Testis (tissue), 3 donors: ENCODE results near the gene PRPF6. TPM values are rescaled to one million over a fixed set of nuclear protein-coding genes. Genes with fewer than 3 reads are reported as not detected.

ENCODE experiments used
- DNase-seq: peaks from one replicate; pipeline ENCODE4 v3.0.0-alpha.2; 2019
- H3K27ac ChIP-seq, 2 donors: fragments of 200-600 bp; sonication (generic); one replicate each; pipeline ENCODE4 v1.5.1; 2019
- H3K27me3 ChIP-seq: fragments of 200-600 bp; sonication (generic); one replicate; pipeline ENCODE4 v1.5.1; 2019
- H3K36me3 ChIP-seq: fragments of 200-600 bp; sonication (generic); one replicate; pipeline ENCODE4 v1.5.1; 2017; ENCODE audit warnings: low read depth; ENCODE audit errors: missing control alignments
- H3K4me1 ChIP-seq: fragments of 200-600 bp; sonication (generic); one replicate; pipeline ENCODE4 v1.5.1; 2019
- H3K4me3 ChIP-seq, 2 donors: fragments of 200-600 bp; sonication (generic); one replicate each; pipeline ENCODE4 v1.5.1; 2017 to 2019
- H3K9me3 ChIP-seq: fragments of 200-600 bp; sonication (generic); one replicate; pipeline ENCODE4 v1.5.1; 2017
- POLR2A ChIP-seq: fragments of 450-650 bp; IDR thresholded peaks from one replicate; pipeline ENCODE4 v1.6.1; 2017; ENCODE audit warnings: antibody characterized with exemption, mild to moderate bottlenecking, moderate library complexity
- WGBS, 2 donors: methylation state at CpG; one replicate each; pipeline ENCODE4 v1.1.5; 2018; 5-methylcytosine and 5-hydroxymethylcytosine counted together
- intact Hi-C: fragments of 100-400 bp; cut with DNase I; formaldehyde crosslinking; loops from one replicate; pipeline ENCODE4 v1.15.1; 2023; ENCODE audit warnings: low total_unique reads
- polyA plus RNA-seq: library from polyadenylated mRNA; stranded (reverse); fragments of 350-450 nt; fragmentation: Illumina TruSeq; extraction: RNeasy Lipid Tissue Mini Kit (QIAGEN cat#74804); gene quantifications from one replicate; pipeline ENCODE4 v1.2.3, GENCODE V29; 2014; ENCODE audit warnings: low read depth, low replicate concordance; ENCODE audit not compliant: insufficient read depth
- total RNA-seq, 2 donors: library from RNA; depleted of rRNA; stranded (reverse); fragments of >200 nt; gene quantifications; one replicate each; pipeline ENCODE4 v1.2.3, GENCODE V29; 2016
- TF ChIP-seq, protein P1 (sequence below), 3 experiments: fragments of 450-650 bp in 2 of 3; fragments of 200-600 bp in 1 of 3; sonication (generic) in 1 of 3; IDR thresholded peaks; one replicate each; pipeline ENCODE4 v1.5.1; 2016 to 2019; ENCODE audit warnings: antibody characterized with exemption in 3 of 3, mild to moderate bottlenecking in 2 of 3, moderate library complexity in 1 of 3

PRPF6 gene
- total and polyA plus RNA-seq, 3 donors from 2014 or later = 106 to 114 (median 107) TPM

DNA sequence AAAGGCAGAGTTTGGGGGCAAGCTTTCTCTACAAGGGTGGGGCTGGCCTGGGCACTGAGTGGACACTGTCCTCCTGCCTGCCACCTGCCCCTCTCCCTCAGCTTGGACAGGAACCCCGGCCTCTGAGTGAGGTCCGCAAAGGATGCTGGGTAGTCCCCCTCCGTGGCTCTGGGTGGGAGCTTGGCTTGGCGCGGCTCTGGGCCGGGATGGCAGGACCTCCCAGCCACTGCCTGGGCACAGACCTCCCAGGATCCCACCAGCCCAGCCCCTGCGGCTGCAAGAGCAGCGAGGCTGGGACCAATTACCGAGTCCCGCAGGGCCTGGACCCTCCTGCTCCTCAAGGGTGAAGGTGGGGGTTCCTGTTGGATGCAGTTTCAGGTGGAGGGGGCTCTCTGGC is 71.4 kb downstream of the PRPF6 start:
- intact Hi-C loops = no loop called here
- H3K36me3 ChIP-seq = no peaks in the 10 kb centered on the region
- no peaks in the 10 kb centered on the region for H3K27me3 ChIP-seq
- no peak overlapping the region for H3K27ac ChIP-seq
- DNase-seq = no peak
- H3K9me3 ChIP-seq = no peaks in the 10 kb centered on the region
- H3K4me3 ChIP-seq = no peak overlapping the region
- no peak for TF ChIP-seq POLR2A
- TF ChIP-seq, protein P1, sequence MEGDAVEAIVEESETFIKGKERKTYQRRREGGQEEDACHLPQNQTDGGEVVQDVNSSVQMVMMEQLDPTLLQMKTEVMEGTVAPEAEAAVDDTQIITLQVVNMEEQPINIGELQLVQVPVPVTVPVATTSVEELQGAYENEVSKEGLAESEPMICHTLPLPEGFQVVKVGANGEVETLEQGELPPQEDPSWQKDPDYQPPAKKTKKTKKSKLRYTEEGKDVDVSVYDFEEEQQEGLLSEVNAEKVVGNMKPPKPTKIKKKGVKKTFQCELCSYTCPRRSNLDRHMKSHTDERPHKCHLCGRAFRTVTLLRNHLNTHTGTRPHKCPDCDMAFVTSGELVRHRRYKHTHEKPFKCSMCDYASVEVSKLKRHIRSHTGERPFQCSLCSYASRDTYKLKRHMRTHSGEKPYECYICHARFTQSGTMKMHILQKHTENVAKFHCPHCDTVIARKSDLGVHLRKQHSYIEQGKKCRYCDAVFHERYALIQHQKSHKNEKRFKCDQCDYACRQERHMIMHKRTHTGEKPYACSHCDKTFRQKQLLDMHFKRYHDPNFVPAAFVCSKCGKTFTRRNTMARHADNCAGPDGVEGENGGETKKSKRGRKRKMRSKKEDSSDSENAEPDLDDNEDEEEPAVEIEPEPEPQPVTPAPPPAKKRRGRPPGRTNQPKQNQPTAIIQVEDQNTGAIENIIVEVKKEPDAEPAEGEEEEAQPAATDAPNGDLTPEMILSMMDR (IDR thresholded peaks at IDR 0.05) = no peak
- WGBS, 2 donors = 91 to 92% methylated on average over 2 to 10 of the region's 10 CpGs
- peaks cover 14% of the 10 kb centered on the region for H3K4me1 ChIP-seq

DNA sequence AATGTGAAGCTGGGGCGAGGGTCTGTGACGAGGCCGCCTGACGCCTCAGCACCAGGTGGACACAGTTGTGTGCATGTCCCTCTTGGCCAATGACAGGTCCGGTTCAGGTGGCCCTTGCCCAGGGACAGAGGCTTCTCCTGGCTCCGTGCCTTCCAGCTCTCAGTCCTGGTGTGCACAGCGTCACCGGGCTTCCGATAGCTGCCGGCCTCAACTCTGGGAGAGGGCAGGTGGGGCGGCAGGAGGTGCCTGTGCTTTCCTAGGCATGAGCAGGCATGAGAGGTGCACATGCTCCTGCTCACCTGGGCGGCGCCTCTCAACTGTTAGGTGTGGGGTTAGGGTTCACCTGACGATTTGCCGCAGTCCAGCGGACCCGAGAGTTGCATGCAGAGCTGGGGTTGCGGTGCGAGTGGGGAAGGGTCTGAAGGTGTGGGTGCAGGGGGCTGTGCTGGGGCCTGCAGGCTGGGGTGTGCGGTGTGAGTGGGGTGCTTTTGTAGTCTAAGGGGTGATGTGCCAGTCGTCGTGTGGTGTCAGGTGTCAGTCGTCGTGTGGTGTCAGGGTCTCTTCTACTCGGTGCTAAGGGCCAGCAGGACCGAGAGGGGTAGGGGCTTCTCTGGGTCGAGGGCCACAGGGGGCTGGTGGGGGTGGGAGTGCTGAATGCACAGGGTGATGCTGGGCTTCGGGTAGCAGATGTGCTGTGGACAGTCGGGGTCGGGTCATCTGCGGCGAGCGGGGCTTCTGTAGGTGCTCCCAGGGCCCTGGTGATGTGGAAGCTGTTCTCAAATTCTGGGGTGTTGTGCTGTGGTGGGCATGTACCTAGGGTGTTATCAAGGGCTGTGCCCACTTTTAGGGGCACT is 72.3 kb downstream of the PRPF6 start:
- no peak for DNase-seq
- H3K27me3 ChIP-seq = no peaks in the 10 kb centered on the region
- no peaks in the 10 kb centered on the region for H3K9me3 ChIP-seq
- no peak overlapping the region for H3K4me3 ChIP-seq
- intact Hi-C loops = no loop called here
- TF ChIP-seq POLR2A = no peak
- TF ChIP-seq, protein P1 (IDR thresholded peaks at IDR 0.05) = no peak
- H3K27ac ChIP-seq = no peak overlapping the region
- 71 to 80% methylated on average over 15 to 33 of the region's 33 CpGs for WGBS, 2 donors
- H3K4me1 ChIP-seq = peaks cover 12% of the 10 kb centered on the region
- H3K36me3 ChIP-seq = no peaks in the 10 kb centered on the region

- intact Hi-C loops = no loop called here
- TF ChIP-seq, protein P1 (IDR thresholded peaks at IDR 0.05) = no peak
- no peak for TF ChIP-seq POLR2A
- Histone ChIP-seq H3K27ac (peak overlapping the region in 1 of 2 donors; percentile 36), H3K4me3 (no peak overlapping the region), H3K27me3 (no peaks in the 10 kb centered on the region), H3K9me3 (no peaks in the 10 kb centered on the region), H3K36me3 (no peaks in the 10 kb centered on the region), H3K4me1 (peaks cover 12% of the 10 kb centered on the region)
- 36 to 66% methylated on average over 9 to 17 of the region's 17 CpGs for WGBS, 2 donors
- DNase-seq = no peak
These were observed 73.1 kb downstream of the PRPF6 start for GRCh38 chr20:64053841-64054661.

- Histone ChIP-seq H3K36me3 (no peaks in the 10 kb centered on the region), H3K27ac (peak overlapping the region in 1 of 2 donors; percentile 36), H3K4me3 (no peak overlapping the region), H3K4me1 (peaks cover 6% of the 10 kb centered on the region), H3K27me3 (no peaks in the 10 kb centered on the region), H3K9me3 (no peaks in the 10 kb centered on the region)
- DNase-seq = no peak
- 42 to 72% methylated on average over 1 to 8 of the region's 9 CpGs for WGBS, 2 donors
- TF ChIP-seq, protein P1 (IDR thresholded peaks at IDR 0.05) = no peak
- no peak for TF ChIP-seq POLR2A
- intact Hi-C loops = no loop called here
These were observed 74.5 kb downstream of the PRPF6 start for GRCh38 chr20:64055396-64055892.
